EH (cell line): ENCODE data around the gene PHF21B.

ENCODE experiments used
- DNase-seq: peaks from one replicate; pipeline ENCODE4 v3.0.0-alpha.2; 2015; ENCODE audit warnings: low read depth

PHF21B gene

DNA sequence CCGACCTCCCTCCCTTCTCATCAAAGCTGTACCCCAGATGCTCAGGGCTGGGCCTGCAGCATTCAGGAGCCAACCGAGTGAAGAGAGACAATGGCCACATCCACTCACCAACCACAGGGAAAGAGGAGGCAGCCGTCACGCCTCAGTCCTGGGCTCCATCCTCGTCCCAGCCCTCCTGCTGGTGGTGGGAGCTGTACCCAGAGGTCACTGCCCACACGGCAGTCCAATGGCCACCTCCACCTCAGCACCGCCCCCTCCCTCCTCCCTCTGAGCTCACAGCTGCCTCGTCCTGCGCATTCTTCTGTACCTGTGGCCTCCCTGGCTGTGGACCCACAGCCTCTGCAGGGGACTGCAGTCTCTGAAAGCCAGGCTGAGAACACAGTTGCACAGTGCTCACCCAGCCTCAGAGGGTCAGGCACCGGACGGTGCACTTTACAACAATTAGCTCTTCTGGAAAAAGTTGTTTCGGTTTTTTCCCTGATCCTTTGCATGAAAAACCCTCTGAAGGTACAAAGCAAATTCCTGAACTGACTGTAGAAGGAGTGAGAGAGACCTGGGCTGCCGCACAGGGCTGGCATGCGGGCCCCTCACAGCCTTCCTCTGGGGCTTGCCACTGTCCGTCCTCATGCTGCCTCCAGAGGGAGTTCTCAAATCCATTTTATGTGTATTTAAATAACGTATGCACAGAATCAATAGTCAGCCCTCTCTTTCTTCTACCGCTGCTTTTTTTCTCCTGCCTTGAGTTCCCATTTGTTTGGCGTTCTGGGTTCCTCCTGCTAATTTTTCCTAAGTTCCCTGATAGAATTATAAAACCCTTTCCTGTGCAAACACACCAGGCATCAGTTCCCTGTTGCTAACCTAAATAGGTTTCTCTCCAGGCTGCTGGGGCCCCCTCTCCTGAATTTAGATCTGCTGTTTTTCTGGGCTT lies 52.7 kb downstream of the PHF21B start:
- DNase-seq, result no peak

DNA sequence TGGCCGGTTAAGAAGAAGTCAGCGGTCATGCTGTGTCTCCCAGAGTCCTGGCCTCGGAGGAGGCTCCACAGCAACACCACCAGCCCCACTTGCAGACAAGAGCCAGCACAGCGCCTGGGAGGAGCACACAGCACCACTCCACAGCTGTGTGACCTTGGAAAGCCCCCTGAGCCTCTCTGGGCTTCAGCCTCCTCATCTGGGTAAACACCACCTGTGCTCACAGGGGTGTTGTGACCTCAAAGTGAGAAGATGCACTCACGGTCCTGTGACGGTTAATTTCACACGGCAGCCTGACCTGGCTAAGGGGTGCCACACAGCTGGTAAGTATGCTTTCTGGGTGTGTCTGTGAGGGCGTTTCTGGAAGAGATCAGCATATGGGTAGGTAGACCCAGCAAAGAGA lies 54.7 kb downstream of the PHF21B start:
- no peak for DNase-seq

DNA sequence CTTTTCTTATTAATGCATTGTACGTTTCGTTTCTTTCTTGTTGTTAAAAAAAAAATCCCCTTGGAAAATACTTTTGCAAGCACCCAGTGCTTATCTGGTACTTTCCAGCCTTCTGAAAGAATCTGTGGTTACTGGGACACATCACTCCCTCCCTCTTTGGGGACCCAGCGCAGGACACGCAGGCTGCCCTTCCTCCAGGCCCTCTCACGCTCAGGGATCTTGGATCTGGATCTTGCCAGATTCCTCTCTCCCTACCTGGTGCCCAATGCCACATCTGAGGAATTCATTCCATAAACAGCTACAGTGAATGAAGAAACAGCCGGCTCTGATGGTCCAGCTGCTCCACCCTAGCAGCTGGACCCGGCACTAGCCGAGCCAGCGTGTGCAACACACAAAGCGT lies 55.7 kb downstream of the PHF21B start:
- no peak for DNase-seq

DNA sequence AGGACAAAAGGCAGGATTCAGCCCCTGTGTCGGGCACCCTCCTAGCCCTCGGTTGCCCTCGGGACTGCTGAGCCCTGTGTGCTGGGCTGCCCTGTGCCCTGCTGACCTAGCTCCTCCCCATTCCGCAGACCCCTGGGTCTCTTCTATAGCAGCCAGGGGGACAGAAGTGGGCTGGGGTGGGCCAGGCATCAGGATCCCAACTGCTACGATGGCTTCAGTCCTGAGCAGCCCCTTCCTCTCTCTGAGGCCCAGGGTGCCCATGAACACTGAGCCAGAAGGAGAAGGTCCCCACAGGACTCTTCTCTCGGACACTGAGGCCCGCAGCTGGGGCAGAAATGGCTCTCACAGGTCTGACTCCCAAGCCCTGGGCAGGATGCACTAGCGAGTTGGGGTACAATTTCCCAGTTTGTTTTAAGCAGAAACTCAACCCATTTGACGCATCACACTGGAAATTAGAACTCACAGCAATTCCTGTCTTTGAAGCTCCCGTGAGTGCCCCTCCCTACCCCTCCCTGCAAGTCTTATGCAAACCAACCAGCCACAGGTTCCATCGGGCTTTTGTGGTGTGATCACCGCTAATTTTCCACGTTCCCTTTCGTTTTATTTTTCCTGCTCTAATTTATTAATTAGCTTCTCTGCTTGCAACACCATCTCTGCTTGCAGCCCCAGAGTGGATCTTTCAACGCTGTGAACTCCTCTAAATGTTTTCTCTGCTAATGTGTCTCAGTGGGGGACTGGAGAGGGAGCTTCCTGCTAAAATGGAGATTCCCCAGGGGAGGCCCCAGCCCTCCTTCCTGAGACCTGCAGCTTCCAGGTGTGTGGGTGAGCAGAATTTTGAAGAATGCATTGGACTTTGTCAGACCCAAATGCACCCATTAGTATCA lies 56.7 kb downstream of the PHF21B start:
- DNase-seq, result no peak

DNA sequence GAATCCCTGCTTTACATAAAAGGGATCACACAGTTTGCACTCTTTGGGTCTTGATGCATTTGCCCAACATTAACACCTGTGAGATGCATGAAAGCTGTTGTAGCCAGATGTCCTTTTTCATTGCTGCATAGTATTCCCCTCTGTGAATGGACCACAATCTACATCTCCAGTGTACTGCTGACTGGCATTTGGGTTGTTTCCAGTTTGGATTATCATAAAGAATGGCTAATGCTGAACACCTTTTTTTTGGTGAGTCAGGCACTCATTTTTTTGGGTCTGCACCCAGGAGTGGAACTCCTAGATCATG lies 58.3 kb downstream of the PHF21B start:
- no peak for DNase-seq

DNA sequence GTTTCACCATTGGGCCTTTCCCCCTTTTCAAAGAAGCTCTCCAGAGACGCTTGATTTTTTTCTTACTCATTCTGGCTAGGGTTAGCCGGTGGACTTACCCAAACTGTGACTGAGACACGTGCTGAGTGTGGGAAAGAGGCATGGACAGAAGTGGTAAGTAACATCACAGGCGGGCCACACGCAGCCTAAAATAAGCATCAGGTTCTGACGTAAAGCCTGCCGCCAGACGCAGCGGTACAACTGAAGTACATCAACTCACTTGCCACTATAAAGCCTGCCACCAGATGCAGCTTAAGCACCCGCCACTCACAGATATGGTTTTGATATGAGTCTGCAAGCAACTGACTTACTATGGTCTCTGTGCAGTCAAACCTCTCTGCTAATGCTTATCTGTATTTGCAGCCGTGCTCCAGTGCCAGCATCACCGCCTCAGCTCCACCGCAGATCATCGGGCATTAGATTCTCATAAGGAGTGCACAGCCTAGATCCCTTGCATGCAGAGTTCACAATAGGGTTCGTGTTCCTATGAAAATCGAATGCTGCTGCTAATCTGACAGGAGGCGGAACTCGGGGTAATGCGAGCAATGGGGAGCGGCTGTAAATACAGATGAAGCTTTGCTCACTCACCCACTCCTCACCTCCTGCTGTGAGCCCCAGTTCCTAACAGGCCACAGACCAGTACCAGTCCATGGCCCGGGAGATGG lies 58.8 kb downstream of the PHF21B start:
- no peak for DNase-seq

DNA sequence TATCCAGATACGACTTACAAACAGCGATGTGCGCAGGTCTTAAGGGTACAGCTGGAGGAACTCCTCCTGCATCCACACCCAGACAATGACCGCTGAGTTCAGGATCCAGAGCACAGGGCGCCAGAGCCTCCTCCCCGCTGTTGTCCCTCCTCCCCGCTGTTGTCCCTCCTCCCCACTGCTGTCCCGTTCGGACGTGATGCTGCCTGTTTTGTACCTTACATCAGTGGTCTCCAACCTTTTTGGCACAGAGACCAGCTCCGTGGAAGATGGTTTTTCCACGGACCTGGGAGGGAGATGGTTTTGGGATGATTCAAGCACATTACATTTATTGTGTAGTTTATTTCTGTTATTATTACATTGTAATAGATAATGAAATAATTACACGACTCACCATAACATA lies 62.0 kb downstream of the PHF21B start:
- no peak for DNase-seq

DNA sequence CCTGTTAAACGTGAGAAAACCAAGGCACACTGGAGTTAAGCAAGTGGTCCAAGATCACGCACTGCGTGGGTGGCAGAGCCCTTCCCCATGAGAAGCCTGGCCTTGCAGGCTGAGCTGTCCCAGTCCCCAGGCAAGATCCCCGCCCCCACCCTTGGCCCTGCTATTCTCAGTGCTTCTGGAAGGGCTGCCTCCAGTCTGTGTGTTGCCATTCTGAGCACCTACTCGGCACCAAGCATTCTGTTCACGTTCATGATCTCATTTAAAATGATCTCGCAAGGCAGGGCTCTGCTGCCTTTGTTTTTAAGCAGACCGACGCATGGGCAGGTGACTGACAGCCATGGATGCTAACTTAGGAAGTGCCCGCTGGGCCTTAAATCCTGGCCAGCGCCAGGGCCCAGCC lies 62.8 kb downstream of the PHF21B start:
- no peak for DNase-seq

DNA sequence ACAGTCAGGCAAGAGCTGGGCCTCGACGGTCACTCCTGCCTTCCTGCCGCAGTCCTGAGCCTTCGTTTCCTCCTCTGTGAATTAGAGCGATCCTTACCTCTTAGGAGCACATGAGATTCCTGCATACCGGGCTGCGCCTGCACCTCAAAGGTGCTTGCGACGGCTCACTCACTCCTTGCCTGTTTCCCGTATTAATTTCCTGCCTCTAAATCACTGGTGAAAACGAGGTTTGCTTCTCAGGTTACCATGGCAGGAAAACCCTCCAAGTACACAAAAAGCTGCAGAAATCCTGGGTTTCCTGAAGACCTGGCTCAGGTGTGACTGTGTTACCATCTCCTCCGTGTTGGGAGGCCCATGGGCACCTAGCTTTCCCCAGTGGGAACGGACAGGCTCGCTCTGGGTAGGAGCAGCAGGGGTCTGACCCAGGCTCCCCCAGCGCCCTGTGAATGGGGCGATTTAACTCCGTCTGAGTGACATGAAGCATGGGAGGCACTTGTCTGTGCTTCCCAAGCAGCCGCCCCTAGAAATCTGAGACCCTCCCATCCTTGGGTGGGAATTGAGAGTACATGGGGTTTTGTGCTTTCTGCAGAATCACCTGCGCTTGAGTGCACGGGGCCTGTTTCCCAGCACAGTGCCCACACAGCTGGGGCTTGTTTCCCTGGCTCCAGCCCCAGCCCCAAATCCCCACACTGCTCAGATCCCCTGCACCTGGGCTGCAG lies 64.8 kb downstream of the PHF21B start:
- DNase-seq, result no peak

DNA sequence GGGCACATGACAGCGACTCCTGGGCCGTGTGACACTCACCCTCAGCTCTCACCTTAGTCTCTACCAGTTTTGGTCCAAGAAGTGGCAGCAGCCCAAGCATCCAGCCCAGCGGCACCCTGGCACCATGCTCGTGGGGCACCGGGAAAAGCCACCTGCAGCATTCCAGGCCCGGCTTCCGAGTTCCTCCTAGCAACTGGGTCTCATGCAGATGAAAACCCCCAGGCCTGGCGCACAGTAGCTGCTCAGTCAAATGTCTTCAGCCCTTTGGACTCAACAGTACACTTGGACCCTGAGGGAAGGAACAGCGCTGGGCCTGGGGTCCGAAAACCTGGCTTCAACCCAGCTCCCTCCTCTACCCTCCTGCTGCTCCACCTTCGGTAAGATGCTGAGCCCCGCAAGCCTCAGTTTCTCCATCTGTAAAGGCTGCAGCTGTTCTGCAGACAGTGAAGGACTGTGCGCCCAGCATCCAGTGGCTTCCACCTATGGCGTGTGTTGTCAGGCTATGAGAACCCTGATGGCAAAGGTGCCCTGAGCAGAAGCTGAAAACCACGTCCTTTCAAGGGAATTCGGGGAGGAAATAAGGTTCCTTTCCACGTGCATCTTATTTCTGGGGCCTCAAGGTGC lies 66.0 kb downstream of the PHF21B start:
- no peak for DNase-seq

DNA sequence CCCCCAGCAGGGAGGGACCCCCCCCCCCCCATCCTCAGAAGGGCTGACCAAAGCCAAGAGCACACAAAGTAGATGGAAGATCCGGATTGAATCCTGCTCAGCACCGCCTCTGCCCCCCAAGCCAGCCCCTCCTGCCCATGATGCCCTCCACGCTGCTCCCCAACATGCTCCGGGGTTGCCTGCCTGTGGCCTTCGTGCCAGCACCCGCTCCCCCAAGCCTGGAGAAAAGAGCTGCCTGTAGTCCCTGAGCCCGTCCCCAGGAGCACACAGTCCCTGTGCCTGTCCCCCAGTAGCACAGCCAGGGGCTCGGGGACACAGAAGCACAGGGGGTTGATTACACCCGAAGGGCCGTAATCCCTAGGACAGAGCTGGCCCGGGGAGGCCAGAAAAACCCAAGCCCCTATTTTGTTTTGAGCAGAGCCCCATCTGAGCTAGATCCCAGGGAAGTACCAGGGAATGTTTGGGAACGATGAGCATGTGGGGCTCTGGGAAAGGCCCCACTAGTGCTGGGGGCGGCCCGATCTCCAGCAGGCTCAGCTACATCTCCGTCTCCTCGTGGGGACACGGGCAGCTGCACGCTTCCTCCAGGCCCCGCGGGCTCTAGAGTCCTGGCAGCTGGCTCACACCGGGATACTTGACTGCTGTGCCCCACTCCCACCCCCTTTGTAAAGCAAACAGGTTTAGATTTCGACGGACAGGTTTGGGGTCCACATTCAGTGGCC lies 66.7 kb downstream of the PHF21B start:
- no peak for DNase-seq

DNA sequence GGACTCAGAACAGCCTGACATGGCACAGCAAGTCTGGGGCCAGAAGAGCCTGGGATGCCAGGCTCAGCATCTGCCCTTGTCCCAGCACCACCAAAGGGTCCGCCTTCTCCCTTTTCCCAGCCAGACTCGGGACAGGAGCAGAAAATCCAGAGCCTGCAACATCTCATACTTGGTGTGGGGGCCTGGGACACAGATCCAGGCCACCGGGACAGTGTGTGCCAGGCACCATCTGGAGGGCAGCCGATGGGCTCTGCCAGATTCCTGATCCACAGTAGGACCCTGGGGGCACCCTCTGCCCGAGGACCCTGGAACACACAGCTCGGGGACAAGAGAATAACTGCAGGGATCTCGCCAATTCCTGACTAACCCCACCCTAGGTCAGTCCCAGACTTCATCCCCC lies 67.7 kb downstream of the PHF21B start:
- DNase-seq, result no peak

DNA sequence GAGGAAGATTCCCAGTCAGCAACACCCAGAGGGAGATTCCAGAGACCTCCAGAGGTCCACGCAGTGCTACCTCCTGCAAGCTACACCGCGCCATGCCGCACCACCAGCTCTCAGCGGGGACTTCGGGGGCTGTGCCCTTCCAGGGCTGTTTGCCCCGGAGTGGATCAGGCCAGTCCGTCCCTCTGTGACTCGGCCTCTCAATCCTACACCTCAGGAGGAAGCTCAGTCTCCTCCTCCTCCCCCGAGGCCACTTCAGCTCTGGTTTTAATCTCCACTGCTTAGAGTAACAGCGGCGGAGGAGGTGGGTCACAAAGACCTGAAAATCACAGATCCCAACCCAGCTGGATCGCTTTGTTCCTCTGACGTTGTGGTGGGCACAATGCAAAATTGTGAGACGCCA lies 68.6 kb downstream of the PHF21B start:
- DNase-seq, result no peak

DNA sequence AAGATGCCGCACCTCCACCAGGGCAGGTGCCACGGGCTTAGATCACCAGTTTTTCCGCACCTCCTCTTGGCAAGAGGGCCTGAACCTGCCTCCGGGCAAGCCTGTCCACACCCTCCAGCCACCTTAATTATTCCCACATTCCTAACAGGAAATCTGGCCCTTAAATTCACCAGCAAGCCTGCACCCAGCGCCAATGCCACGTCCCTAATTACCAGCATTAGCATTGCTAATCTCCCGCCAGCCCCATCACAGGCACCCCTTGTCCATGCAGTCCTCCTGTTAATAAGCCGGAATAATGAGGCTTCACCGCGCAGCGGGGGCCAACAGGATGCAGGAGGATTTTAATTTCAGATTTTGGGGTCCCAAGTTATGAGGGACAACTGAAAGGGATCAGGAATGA lies 69.7 kb downstream of the PHF21B start:
- DNase-seq, result no peak

DNA sequence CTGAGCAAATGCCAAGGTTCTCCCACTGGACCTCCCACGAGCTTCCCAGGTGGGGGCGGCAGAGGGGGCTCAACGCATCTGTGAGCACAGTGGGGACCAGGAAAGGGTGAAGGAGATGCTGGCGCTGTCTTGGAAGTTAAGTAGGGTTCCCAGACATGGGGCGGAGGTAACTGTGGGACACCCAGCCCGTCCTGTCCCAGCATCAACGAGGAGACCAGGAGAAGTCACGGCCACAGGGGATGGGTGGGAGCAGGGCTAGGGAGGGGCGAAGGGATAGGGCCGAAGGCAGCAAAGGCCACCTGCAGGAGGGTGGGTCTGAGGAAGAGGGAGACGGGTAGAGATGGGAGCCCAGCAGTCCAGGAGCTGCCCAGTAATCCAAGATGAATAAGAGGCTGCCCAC lies 70.4 kb downstream of the PHF21B start:
- DNase-seq, result no peak

DNA sequence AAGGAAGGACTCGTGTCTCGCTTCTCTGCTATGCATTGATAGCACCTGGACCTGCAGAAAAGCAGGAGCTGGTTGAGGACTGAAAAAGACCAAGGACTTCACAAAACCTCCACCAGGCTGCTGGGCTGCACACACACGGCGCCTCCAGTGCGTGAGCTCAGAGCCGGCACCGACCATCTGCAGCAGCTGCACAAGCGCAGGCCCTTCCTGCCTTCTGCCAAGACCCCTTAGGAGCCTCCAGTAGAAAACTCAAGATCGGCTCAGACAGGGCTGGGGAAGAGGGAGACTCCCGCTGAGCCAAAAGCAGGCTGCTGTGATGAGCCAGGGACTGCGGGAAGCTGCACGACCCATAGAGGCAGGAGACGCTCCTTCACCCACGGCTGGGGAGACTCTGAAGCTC lies 70.9 kb downstream of the PHF21B start:
- no peak for DNase-seq

DNA sequence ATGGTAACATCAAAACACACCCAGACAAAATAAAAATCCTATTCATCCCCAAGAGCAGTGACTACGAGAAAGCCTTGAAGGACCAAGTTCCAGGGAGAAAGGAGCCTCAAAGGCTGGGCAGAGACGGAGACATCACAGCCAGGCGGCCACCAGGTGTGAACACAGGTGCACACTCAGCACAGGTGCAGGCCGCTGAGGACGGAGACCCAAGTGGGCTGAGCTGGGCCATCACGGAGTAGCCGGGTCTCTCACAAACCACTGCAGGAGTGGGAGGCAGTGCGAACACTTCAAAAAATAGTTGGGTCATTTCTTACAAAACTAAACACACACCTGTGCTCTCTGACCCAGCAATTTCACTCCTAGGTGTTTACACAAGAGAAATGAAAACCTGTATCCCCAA lies 72.6 kb downstream of the PHF21B start:
- no peak for DNase-seq

DNA sequence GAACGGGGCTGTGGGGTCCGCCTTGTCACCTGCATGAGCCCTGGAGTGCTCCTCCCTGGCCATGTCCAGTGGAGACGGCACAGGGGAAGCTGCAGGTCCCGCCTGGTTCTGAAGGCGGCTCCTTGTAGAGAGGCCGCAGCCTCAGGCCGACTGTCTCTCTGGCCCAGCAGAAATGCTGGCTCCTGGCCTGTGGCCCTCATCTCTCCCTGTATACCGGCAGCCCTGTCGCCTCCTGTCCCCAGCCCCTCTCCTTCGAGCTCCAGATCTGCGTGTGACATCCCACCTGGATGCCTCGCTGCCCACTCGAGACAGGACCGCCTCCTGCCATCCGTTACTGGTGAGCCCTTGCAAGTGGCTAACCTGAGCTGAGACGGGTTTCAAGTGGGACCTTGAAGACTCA lies 73.6 kb downstream of the PHF21B start:
- DNase-seq, result no peak

DNA sequence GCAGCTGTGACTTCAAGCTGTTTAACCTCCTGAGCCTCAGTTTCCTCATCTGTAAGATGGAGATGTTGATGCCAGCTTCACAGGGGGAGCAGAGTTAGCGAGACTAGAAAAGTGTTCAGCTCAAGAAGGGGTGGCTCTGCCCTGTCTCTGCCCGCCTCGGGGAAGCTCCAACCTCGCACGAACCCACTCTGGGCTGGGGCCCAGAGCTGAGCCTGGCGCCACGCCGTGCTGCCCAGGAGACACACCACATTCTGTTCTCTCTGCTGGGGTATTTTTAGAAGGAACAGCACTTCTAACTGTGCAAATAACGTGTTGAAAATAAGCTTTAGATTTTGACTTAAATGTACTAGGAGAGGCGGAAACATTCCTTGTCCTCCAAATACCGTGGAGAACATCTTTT lies 74.1 kb downstream of the PHF21B start:
- DNase-seq, result no peak

DNA sequence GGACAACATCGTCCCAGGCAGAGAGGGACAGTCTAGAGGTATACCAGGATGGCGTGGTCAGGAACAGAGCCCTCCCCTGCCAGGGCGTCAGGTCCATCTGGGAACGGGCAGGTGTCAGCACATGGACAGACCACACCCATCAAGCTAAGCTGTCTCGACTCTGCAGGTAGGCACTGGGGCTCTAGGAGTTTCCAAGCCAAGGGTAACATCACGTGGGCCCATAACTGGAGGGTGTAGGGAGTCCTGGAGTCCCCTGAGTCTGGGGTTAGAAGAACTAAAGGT lies 75.4 kb downstream of the PHF21B start:
- DNase-seq, result no peak
